HG02884 (cell line): ENCODE data around the gene GSTA4.
"Not testable (repeated sequence)": the region's sequence is repeated elsewhere in the genome, so short reads cannot be mapped to it uniquely, and the experiment has no call there.

Experiments
- ATAC-seq: cut with Tn5 transposase; IDR thresholded peaks from one replicate; pipeline ENCODE4 v1.9.1; 2021; ENCODE audit warnings: mild to moderate bottlenecking, moderate library complexity; ENCODE audit not compliant: unreplicated experiment

GSTA4 gene

DNA sequence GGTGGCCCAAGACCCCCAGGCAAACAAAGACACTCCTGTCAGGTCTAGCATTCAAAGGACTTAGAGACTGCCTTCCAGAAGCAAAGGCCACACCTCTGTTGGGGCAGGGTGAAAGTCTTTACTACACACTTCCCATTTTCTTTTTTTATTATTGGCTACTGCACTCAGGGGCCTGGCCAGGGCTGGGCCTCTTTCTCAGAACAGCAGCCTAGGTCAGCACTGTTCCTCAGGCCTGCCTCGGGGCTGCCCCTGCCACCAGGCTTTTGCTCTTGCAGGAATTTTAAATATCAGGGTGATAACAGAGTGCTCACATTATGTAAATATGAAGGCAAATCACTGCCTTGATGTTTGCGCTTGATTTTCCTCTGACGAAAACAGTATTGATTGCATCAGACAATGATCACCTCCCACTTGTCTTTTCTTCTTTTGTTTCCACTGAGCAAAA is 18.5 kb downstream of the GSTA4 start:
- peak; percentile 86 for ATAC-seq

DNA sequence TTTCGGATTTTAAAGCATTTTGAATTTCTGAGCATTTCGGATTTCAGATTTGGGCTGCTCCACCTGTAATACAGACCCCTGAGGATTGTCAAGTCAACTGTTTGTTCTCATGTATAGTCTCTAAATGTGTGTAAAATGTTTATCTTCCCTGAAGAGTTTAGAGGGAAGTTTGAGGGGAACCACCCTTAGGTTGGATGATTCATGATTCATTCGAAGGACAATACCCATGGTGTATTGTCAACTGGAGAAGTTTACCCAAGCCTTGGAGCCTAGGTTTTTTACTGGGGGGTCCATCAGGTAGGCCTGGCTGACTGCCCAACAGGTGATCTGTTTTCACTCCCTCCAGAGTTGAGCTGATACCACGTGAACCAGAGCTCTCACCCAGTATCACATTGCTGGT is 18.9 kb downstream of the GSTA4 start:
- peak; percentile 14 for ATAC-seq

DNA sequence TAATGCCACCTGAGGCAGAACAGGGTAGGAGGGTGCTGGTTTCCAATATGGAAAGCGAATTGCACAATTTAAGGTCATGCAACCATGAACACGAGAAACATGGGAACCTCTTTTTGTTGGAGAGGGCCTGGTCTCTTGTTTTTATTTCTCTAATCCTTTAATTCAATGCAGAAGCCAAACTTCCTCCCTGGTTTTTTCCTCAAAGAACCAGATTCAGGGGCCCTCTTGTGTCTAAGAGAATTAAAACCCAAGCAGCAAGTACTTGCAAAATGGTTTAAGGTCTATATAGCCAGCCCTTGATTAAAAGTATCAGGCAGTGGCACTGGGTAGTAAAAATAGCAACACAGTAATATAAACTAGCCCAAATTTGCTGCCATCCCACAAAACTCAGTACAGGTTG is 19.5 kb downstream of the GSTA4 start:
- ATAC-seq = no peak

DNA sequence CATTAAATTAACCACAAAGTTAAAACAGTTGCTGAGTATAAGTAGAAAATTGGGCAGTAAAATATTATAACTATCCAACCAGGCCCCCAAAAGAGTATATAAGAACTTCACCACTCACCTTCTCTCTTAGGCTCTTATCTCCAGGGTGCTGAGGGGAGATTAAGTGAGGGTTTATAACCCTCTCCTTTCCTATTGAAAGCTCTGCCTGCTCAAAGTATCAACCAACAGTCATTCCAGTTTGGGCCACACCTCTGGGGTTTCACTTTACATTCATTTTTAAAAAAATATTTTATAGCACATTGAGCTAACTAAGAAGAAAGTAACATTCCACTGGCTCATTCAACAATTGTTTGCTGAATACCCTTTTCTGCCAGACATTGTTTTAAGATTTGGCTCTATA is 22.1 kb downstream of the GSTA4 start:
- ATAC-seq = no peak

DNA sequence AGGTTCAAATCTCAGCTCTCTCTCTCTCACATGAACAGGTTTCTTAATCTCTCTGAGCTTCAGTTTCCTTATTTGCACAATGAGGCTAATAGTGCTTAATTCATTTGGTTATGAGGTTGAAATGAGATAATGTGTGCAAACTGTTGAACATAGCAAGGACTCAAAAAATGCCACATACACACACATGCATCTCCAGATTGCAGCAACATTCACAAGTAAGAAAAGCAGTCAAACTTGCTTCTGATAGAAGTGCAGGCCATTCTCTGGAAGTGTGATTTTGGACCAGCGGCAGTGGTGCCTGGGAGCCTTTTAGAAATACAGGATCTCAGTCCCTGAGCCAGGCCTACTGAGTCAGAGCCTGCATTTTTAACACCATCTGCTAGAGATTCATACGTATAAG is 25.7 kb downstream of the GSTA4 start:
- ATAC-seq = no peak

DNA sequence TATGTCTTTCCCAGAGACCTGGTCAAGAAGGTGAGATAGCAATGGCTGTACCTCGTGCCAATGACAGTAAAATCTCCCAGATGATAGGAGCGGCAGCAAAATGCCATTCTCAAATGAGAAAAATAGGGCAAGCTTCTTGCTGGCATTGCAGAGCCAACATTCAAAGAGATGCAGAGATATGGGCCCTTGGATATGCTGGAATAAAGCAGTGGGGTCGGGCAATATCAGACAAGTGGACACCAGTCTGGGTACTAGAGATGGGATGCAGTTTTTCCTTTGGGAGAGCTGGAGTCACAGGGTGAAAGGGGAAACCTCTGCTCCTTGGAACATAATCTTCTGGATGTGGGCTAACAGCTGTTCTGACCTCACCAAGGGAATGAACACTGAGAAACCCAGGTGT is 29.0 kb downstream of the GSTA4 start:
- no peak for ATAC-seq

DNA sequence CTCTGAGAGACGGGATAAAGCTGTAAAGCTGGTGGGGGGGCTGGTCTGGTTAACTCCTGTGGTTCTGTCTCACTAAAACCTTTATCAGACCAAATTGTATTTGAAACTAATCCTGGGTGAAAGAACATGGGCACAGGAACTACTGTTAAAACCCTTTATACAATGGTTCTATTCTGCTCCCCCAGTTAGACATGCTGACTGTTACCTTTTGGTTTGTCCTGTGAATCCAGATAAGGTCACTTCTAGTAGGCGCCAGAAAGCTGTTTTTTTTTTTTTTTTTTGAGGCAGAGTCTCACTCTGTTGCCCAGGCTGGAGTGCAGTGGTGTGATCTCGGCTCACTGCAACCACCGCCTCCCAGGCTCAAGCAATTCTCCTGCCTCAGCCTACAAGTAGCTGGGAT is 29.7 kb downstream of the GSTA4 start:
- ATAC-seq = no peak

DNA sequence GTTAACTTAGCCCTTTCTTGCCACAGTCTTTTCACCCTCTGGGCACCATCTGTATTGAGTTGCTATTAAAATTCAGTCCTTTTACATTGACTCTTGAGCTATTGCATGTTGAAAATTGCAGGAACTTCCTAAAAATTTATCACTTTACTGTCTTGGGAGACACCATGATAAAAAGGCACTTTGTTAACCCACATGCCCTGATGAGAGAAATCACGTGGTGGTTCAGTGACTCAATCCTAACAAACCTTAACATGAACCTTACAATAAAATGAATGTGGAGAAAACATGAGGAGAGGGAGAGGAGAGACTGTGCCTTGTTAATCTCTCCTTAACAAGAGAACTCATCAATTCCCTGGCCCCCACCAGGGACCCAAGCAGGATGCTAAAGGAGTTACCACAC is 30.8 kb downstream of the GSTA4 start:
- no peak for ATAC-seq

DNA sequence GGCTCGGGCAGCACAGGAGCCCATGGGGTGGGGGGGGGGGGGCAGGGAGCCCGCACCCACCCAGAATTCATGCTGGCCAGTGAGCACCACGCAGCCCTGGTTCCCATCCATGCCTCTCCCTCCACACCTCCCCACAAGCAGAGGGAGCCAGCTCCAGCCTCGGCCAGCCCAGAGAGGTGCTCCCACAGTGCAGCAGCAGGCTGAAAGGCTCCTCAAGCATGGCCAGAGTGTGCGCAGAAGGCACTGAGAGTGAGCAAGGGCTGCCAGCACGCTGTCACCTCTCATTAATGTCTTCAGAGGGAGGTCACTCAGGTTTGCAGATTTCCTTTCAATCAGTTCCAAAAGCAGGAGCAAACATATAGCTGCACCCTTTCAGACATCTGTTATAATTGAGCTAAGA is 32.4 kb downstream of the GSTA4 start:
- no peak for ATAC-seq

DNA sequence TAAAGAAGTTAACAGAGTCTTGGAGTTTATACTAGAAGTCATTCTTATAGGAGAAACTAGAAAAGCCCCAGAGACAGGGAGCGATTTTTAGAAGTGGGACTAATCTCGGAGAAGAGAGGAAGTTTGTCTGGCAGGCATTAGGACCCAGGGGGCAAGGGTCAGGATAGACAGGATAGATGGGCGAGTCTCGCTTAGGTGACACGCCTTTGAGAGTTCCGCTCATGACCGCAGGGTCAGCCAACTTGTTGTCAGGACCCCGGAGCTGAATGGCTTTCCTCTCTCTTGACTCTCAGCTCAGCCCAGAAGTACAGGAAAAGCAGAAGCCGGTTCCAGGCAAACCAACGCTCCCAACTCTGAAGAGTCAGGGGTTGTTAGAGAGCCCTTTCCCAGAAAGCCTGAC is 34.1 kb downstream of the GSTA4 start:
- ATAC-seq = not testable (repeated sequence)

DNA sequence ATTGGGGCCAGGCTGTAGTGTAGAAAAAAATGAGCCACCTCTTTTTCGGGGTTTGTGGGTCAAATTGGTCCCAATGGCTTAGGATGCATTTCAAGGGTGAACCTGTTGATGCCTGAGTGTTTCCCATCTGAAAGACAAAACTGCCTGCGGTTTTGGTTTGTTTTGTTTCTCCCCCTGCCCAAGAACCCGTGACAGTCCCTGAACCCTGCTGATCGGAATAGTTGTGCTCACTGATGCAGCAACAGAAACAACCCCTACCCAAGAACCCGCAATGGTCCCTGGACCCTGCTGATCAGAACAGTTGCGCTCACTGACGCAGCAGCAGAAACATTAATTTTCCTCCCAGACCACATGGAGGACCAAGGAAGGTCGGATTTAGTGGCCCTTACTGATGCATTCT is 34.9 kb downstream of the GSTA4 start:
- ATAC-seq = not testable (repeated sequence)

DNA sequence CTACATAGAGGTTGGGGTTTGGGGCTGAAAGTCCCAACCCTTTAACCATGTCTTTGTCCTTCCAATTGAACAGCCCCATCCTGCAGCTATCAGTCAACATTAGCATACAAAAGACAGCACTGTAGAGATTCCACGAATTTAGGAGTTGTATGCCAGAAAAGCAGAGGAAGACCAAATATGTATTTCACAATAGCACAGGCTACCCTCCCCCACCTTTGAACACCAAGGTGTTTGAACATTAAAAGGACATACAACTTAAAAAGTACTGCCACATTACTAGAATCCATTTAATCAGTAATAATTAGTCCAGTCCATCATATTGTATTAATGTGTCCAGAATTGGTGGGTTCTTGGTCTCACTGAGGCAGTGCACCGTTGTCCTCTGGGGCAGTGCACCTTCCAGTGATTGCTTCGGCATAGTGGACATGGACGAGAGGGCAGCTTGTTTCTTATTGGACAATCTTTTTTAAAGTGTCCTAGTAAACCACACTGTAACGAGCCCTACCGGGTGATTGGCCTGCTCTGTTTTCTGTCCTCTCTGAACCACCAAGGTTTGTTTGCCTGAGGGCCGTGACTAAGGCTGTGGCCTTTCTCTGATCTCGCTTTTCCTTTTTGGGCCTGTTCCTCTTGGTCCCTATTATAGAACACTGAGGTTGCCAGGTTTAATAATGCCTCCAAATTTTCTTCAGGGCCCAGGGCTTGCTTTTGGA is 36.4 kb downstream of the GSTA4 start:
- no peak for ATAC-seq

DNA sequence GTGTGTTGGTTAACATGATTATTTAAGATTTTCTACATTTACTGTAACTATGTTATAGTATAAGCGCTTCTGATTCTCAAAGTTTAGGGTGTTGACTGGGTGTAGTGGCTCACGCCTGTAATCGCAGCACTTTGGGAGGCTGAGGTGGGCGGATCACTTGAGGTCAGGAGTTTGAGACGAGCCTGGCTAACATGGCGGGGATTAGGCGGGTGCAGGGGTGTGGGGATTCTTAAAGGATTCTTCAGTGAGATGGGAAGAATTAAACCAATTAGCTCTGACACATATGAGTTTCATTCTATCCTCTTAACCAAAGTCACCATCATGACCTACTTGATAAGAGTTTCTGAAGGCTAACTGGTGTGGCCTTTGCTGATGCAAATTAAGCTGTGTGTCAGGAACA is 39.2 kb downstream of the GSTA4 start:
- ATAC-seq = no peak

DNA sequence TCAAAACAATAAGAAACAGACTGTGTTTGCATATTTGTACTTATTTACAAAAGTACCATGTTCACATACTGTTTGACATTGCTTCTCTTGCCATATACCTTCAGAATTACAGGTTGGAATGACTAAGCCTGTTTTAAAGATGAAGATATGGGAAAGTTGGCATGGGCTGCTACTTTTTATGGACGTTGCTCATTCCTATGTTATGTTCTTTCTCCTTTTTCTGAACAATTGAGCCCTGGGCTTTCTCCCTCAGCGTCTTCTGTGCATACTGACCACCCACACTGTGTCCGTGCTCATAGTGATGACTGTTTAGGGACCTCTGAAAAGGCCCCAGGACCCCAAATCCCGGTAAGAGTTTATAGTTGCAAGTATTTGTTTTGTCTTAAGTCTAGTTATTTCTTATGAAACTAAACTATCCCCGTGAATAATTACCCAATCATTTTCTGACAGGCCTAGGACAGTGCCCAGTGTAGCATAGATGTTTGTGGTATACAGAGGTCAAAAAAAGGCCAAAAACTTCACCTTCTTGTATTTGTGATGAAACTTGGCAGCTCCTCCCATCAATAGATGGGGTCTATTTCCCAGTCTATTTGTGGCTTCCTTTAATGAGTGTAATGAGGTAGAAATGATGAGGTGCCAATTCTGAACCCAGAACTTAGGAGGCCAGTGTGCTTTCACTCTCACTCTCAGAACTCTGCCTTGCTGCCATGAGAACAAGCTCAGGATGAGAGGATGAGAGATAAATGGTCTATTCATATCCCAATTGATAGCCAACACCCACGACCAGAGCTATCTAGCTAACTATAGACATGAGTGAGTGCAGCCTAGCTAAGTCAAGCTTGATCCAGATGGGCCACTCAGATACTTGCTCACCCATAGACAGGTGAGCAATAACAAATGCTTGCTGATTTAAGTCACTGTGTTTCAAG is 40.9 kb downstream of the GSTA4 start:
- no peak for ATAC-seq

DNA sequence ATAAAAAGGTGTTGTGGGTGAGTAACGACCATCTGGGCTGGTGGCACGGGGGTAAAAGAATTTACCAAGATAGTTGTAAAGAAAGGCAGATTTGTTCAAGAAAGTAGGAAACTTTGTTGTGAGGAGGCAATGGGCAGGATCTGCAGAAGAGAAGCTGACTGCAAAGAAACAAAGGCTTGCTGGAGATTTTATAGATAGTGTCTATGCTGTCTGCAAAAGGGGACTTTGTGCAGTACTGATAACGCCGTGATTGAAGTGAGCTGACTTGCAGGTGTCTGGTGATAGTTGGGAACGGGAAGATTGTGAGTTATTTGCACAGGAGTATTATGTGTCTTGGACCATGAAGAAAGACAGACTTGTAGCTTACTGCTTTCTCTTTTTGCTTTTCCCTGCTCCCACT is 48.8 kb downstream of the GSTA4 start:
- ATAC-seq = no peak

DNA sequence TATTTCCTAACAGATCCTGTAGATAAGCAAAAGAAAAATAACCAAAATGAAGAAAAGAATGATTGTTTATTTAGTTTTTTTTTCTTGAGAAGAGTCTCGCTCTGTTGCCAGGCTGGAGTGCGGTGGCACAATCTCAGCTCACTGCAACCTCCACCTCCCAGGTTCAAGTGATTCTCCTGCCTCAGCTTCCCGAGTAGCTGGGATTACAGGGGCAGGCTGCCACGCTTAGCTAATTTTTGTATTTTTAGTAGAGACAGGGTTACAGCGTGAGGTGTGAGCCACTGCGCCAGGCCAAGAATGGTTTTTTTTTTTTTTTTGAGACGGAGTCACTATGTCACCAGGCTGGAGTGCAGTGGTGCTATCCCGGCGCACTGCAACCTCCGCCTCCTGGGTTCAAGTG is 52.3 kb downstream of the GSTA4 start:
- not testable (repeated sequence) for ATAC-seq

DNA sequence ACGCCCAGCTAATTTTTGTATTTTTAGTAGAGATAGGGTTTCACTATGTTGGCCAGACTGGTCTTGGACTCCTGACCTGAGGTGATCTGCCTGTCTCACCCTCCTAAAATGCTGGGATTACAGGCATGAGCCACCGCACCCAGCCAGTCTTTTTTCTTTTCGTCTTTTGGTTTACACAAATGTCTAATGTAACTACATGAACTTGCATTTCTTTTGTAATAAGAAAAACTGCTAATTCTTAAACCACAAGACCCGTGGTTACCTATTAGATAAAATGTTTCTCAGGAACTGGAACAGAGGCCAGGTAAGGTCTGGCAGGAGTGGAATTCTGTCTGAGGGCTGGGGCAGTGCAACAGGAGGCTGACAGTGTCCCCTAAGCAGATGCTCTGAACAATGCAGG is 52.9 kb downstream of the GSTA4 start:
- ATAC-seq = no peak

DNA sequence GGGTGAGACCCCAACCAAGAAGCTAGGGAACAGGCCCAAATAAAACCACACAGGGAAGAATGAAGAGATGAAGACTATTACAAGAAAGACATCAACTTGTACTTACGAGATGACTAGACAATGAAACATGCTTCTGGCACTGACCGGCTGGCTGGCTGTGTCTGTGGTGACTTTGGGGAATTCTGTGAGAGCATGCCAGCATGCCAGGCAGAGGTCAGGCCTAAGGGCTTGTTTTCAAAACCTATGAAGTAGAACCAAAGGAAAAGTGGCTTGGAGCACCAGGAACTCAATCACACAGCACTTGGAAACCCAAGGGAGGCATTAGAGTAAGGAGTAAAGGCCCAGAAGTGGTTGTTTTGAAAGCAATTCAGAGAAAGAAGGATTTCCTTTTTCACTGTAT is 57.2 kb downstream of the GSTA4 start:
- no peak for ATAC-seq

DNA sequence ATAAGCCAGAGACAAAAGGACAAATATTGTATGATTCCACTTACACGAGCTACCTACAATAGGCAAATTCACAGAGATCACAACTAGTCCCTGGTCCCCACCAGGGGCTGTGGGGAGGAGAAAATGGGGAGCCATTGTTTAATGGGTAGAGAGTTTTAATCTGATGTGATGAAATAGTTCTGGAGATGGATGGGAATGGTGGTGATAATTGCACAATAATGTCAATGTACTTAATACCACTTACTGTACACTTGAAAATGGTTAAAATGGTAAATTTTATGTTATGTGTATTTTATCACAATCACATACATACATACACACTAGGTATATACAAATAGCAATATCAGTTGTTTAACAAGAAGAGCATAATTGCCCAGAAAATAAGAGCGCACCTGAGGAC is 61.3 kb downstream of the GSTA4 start:
- no peak for ATAC-seq

DNA sequence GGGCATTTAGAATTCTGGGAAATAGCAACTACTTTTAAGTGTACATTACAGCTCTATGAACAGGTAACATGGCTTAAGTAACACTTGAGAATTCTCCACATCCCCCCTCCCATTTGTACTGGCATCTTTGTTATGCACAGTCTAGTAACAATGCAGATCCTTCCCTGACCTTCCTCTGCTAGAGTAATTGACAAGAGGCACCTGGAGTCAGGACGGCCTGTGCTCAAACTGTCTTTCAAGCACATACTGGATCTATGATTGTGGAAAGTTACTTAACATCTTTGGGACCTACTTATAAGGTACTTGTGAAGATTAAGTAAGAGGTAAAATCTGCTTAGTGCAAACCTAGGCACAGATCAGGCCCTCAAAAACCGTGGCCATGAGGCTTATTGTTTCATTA is 63.7 kb downstream of the GSTA4 start:
- ATAC-seq = no peak

DNA sequence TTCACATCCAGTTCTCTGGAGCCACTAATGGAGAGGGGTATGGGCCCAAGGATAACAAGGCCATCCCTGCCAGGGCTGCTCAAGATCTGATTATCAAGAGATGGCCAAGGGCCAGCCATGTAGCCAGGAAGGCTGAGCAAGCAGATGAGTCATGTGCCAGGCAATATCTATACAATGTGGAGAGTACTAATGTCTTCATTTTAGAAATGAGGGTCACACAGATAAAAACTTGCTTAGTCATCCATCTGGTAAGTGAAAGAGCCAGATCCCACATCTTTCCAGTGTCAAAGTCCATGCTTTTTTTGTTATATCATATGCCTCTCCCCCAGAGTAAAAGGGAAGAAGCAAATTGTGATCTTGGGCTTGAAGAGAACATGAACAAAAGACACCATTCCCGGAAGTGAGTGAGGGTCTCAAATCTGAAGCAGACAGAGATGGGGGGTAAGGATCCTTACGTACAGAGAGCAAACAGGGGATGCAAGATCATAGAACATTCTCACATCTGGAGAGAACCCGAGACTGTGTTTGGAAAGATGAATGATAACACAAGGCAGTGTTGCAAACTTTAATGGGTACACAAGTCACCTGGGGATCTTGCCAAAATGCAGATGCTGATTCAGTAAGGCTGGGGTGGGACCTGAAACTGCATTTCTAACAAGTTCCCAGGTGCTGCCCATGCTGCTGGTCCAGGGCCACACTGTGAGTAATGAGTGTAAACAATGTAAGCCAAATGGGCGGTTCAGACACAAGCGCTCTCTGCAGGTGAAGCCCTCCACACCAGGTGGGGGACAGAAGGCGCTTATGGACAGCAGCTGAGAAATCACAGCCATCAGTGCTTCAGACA is 65.5 kb downstream of the GSTA4 start:
- no peak for ATAC-seq
